ENCODE measurements around the gene ASB10. TPM values are rescaled to one million over a fixed set of nuclear protein-coding genes. Genes with fewer than 3 reads are reported as not detected.

ASB10 gene
- total and polyA plus RNA-seq, 2 of the 4 experiments (the other 2 are of a cell fraction) = not detected

- dilution Hi-C loops (cut with HindIII; ENCODE audit: low sequenced_read_pairs, unreplicated experiment) = no loop called here
Observed at GRCh38 chr7:151134743-151135524, 52.1 kb downstream of the ASB10 start.

More at GRCh38 chr7:151134743-151135524, 52.1 kb downstream of the ASB10 start:
- Histone ChIP-seq H3K18ac (ENCODE audit: low read depth, low read length) (no peak overlapping the region), H2BK20ac (ENCODE audit: low read depth, low read length) (no peak overlapping the region), H2AK9ac (replicated peaks; ENCODE audit: low read depth, low read length, poor library complexity) (peak overlapping the region; percentile 25), H3K9ac (ENCODE audit: low read depth, low read length) (no peak overlapping the region), H4K91ac (ENCODE audit: insufficient read depth, low read depth, low read length) (no peak overlapping the region), H3K4me2 (ENCODE audit: low read depth, low read length) (no peak overlapping the region), H3K27me3 (ENCODE audit: control insufficient read depth, insufficient read depth, low read length) (no peaks in the 10 kb centered on the region), H4K5ac (ENCODE audit: low read depth, low read length) (no peak overlapping the region), H2AFZ (replicated peaks; ENCODE audit: low read length, poor library complexity) (no peak overlapping the region), H4K20me1 (ENCODE audit: insufficient read depth, low read length) (no peaks in the 10 kb centered on the region; the same call in none of the 2 replicates), H3K4ac (ENCODE audit: low read depth, low read length) (no peak overlapping the region), H3K56ac (ENCODE audit: extremely low read depth, insufficient read depth, low read length) (no peak overlapping the region), H3K4me1 (ENCODE audit: control insufficient read depth, insufficient read depth, low read length) (no peaks in the 10 kb centered on the region), H3K27ac (ENCODE audit: insufficient read depth, low read length) (no peak overlapping the region), H3K23ac (ENCODE audit: low read depth, low read length) (no peak overlapping the region), H3K9me1 (ENCODE audit: insufficient read depth, low read length) (no peaks in the 10 kb centered on the region; the same call in 1 of the 2 replicates), H3K36me3 (ENCODE audit: control insufficient read depth, insufficient read depth, low read length) (peaks cover 82% of the 10 kb centered on the region), H3K79me1 (ENCODE audit: low read depth in 1 of 2, low read length in 2 of 2) (peaks cover 0 to 6% of the 10 kb centered on the region in 2 experiments; a peak in 2 of 4 replicates), H3K14ac (replicated peaks; ENCODE audit: low read depth, low read length) (no peak overlapping the region), H3K4me3 (ENCODE audit: insufficient read depth, low read depth, low read length) (no peak overlapping the region), H4K8ac (ENCODE audit: low read depth in 2 of 2, low read length in 2 of 2) (no peak overlapping the region), H2BK15ac (ENCODE audit: low read depth, low read length) (no peak overlapping the region), H2AK5ac (ENCODE audit: low read depth, low read length) (no peak overlapping the region), H3K9me3 (ENCODE audit: control insufficient read depth, insufficient read depth, low read length) (no peaks in the 10 kb centered on the region), H2BK5ac (ENCODE audit: low read depth, low read length, poor library complexity, severe bottlenecking) (no peak overlapping the region), H2BK120ac (ENCODE audit: low read depth, low read length) (no peak overlapping the region)
- intact Hi-C loops (cut with micrococcal nuclease) (no loop called here), in situ Hi-C loops (cut with MboI; ENCODE audit: low sequenced_read_pairs) (no loop called here)
- TF ChIP-seq RAD21 (IDR thresholded peaks at IDR 0.05; ENCODE audit: low read length) (no peak), BHLHE40 (IDR thresholded peaks at IDR 0.05; ENCODE audit: low read depth, low read length) (no peak), RFX5 (IDR thresholded peaks at IDR 0.05; ENCODE audit: low read depth, low read length) (no peak), RCOR1 (IDR thresholded peaks at IDR 0.05; ENCODE audit: insufficient replicate concordance, low read length) (no peak), FOS (IDR thresholded peaks at IDR 0.05; ENCODE audit: low read depth, low read length) (no peak), CTCF (conservative IDR thresholded peaks at IDR 0.05; ENCODE audit: low read depth, low read length) (no peak), SMC3 (IDR thresholded peaks at IDR 0.05; ENCODE audit: low read depth, low read length) (no peak), USF2 (IDR thresholded peaks at IDR 0.05; ENCODE audit: low read depth, low read length) (no peak), MAFK (IDR thresholded peaks at IDR 0.05; ENCODE audit: low read depth, low read length) (no peak), MXI1 (IDR thresholded peaks at IDR 0.05; ENCODE audit: borderline replicate concordance, low read depth, low read length) (no peak), CEBPB (IDR thresholded peaks at IDR 0.05; ENCODE audit: low read depth, low read length) (no peak), ELK1 (IDR thresholded peaks at IDR 0.05; ENCODE audit: borderline replicate concordance, low read depth, low read length) (no peak), CHD1 (IDR thresholded peaks at IDR 0.05; ENCODE audit: low read depth, low read length) (no peak), NFE2L2 (IDR thresholded peaks at IDR 0.05; ENCODE audit: low read depth, low read length) (no peak), MAZ (IDR thresholded peaks at IDR 0.05; ENCODE audit: borderline replicate concordance, low read depth, low read length) (no peak)
- CTCF ChIA-PET = no interaction called here
- POLR2A ChIA-PET (ENCODE audit: unreplicated experiment) = no interaction called here
- no TSS peak for BruUV-seq (replicated peaks)
- no peak for ATAC-seq (ENCODE audit: low read depth)
- 93% methylated on average over 10 of the region's 14 CpGs; no CpG with 5 or more reads in 1 of the 2 experiments for WGBS, 2 experiments (ENCODE audit: extremely low coverage in 2 of 2, insufficient read length in 1 of 2)
- DNase-seq = no peak

All from IMR-90 (cell line).